HFFc6 (cell line): ENCODE measurements around the gene LRWD1. TPM values are rescaled to one million over a fixed set of nuclear protein-coding genes. Genes with fewer than 3 reads are reported as not detected.
"Not testable (repeated sequence)": the region's sequence is repeated elsewhere in the genome, so short reads cannot be mapped to it uniquely, and the experiment has no call there.

Experiments
- DNase-seq: peaks from one replicate; pipeline ENCODE4 v3.0.0-alpha.2; 2018
- H3K27ac Mint-ChIP-seq: 2 replicates; pipeline ENCODE4 v1.8.0; 2020; ENCODE audit warnings: mild to moderate bottlenecking, mixed read lengths
- H3K27me3 Mint-ChIP-seq: 2 replicates; pipeline ENCODE4 v1.8.0; 2021; ENCODE audit warnings: mild to moderate bottlenecking, moderate library complexity, mixed read lengths; ENCODE audit not compliant: insufficient read depth
- H3K36me3 Mint-ChIP-seq: 2 replicates; pipeline ENCODE4 v1.8.0; 2021; ENCODE audit warnings: low read depth, mixed read lengths
- H3K4me1 Mint-ChIP-seq: 2 replicates; pipeline ENCODE4 v1.8.0; 2020; ENCODE audit warnings: low read depth, mixed read lengths
- H3K4me3 Mint-ChIP-seq: 2 replicates; pipeline ENCODE4 v1.8.0; 2020; ENCODE audit warnings: mild to moderate bottlenecking, moderate library complexity, mixed read lengths
- H3K9me3 Mint-ChIP-seq: 2 replicates; pipeline ENCODE4 v1.8.0; 2020; ENCODE audit warnings: mild to moderate bottlenecking, mixed read lengths
- total RNA-seq, 6 experiments: library from RNA; stranded (reverse); fragmentation: NEBNext Ultra II Directional; extraction: Animal tissue kit (Norgen Biotek cat#: 25700); gene quantifications; 2 replicates in 1 of 6; 3 replicates in 5 of 6; pipeline ENCODE4 v1.2.3, GENCODE V29; 2021
- TF ChIP-seq, protein P1 (sequence below): fragments of 200-600 bp; sonication (generic); IDR thresholded peaks from 2 replicates; pipeline ENCODE4 v1.5.0; 2021; ENCODE audit warnings: antibody characterized with exemption, mild to moderate bottlenecking

LRWD1 gene
- total RNA-seq, 6 experiments from 2014 or later: 19.4 to 28.2 (median 23.0) TPM

- H3K27me3 Mint-ChIP-seq: peaks cover 4% of the 10 kb centered on the region
- H3K4me1 Mint-ChIP-seq: peaks cover 3% of the 10 kb centered on the region
- no peaks in the 10 kb centered on the region for H3K36me3 Mint-ChIP-seq
- no peaks in the 10 kb centered on the region for H3K9me3 Mint-ChIP-seq
- H3K4me3 Mint-ChIP-seq: no peak overlapping the region
- no peak for DNase-seq
- no peak overlapping the region for H3K27ac Mint-ChIP-seq
- TF ChIP-seq, protein P1, sequence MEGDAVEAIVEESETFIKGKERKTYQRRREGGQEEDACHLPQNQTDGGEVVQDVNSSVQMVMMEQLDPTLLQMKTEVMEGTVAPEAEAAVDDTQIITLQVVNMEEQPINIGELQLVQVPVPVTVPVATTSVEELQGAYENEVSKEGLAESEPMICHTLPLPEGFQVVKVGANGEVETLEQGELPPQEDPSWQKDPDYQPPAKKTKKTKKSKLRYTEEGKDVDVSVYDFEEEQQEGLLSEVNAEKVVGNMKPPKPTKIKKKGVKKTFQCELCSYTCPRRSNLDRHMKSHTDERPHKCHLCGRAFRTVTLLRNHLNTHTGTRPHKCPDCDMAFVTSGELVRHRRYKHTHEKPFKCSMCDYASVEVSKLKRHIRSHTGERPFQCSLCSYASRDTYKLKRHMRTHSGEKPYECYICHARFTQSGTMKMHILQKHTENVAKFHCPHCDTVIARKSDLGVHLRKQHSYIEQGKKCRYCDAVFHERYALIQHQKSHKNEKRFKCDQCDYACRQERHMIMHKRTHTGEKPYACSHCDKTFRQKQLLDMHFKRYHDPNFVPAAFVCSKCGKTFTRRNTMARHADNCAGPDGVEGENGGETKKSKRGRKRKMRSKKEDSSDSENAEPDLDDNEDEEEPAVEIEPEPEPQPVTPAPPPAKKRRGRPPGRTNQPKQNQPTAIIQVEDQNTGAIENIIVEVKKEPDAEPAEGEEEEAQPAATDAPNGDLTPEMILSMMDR: no peak
Observed at GRCh38 chr7:102451371-102452054, 13.3 kb upstream of the LRWD1 start.

DNA sequence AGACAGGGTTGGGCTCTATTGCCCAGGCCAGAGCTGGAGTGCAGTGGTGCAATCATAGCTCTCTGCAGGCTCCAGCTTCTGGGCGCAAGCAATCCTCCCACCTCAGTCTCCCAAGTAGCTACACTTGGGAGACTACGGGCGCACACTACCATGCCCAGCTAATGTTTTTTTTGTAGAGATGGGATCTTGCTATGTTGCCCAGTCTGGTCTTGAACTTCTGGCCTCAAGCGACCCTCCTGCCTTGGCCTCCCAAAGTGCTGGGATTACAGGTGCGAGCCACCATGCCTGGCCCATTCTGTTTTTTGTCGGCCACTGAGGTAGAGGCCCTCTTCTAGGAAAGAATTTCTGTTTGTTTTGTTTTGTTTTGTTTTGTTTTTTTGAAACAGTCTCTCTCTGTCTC lies 12.3 kb upstream of the LRWD1 start:
- H3K27ac Mint-ChIP-seq: no peak overlapping the region
- TF ChIP-seq, protein P1: no peak
- H3K4me3 Mint-ChIP-seq: no peak overlapping the region
- H3K36me3 Mint-ChIP-seq: no peaks in the 10 kb centered on the region
- peaks cover 8% of the 10 kb centered on the region for H3K4me1 Mint-ChIP-seq
- no peak for DNase-seq
- H3K9me3 Mint-ChIP-seq: no peaks in the 10 kb centered on the region
- H3K27me3 Mint-ChIP-seq: peaks cover 4% of the 10 kb centered on the region

GRCh38 chr7:102453319-102453718 lies 11.5 kb upstream of the LRWD1 start:
- H3K4me3 Mint-ChIP-seq: no peak overlapping the region
- peaks cover 4% of the 10 kb centered on the region for H3K27me3 Mint-ChIP-seq

GRCh38 chr7:102454468-102454867 lies 10.3 kb upstream of the LRWD1 start:
- DNase-seq: no peak
- peaks cover 8% of the 10 kb centered on the region for H3K4me1 Mint-ChIP-seq
- peaks cover 4% of the 10 kb centered on the region for H3K27me3 Mint-ChIP-seq
- H3K4me3 Mint-ChIP-seq: no peak overlapping the region
- TF ChIP-seq, protein P1: no peak
- H3K9me3 Mint-ChIP-seq: no peaks in the 10 kb centered on the region
- no peaks in the 10 kb centered on the region for H3K36me3 Mint-ChIP-seq
- no peak overlapping the region for H3K27ac Mint-ChIP-seq

More at GRCh38 chr7:102453319-102453718, 11.5 kb upstream of the LRWD1 start:
- peaks cover 8% of the 10 kb centered on the region for H3K4me1 Mint-ChIP-seq
- no peaks in the 10 kb centered on the region for H3K9me3 Mint-ChIP-seq
- no peak overlapping the region for H3K27ac Mint-ChIP-seq
- TF ChIP-seq, protein P1: no peak
- H3K36me3 Mint-ChIP-seq: no peaks in the 10 kb centered on the region
- no peak for DNase-seq

DNA sequence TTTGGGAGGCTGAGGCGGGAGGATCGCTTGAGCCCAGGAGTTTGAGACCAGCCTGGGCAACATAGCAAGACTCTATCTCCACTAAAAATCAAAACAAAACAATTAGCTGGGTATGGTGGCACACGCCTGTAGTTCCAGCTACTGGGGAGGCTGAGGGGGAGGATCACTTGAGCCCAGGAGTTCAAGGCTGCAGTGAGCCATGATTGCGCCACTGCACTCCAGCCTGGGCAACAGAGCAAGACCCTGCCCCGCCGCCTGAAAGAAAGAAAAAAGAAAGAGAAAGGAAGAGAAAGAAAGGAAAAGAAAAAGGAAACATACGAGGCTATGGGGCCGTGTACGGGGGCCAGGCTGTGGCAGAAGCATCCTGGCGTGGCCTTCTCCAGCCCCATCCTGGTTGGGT lies 9.9 kb upstream of the LRWD1 start:
- not testable (repeated sequence) for H3K4me3 Mint-ChIP-seq, H3K27me3 Mint-ChIP-seq, H3K4me1 Mint-ChIP-seq, H3K36me3 Mint-ChIP-seq, DNase-seq, H3K9me3 Mint-ChIP-seq, H3K27ac Mint-ChIP-seq

- Mint-ChIP-seq H3K27ac (no peak overlapping the region), H3K4me1 (peaks cover 8% of the 10 kb centered on the region)
- TF ChIP-seq, protein P1: no peak
Observed at GRCh38 chr7:102455596-102455995, 9.2 kb upstream of the LRWD1 start.

More at GRCh38 chr7:102455596-102455995, 9.2 kb upstream of the LRWD1 start:
- Mint-ChIP-seq H3K9me3 (no peaks in the 10 kb centered on the region), H3K27me3 (peaks cover 4% of the 10 kb centered on the region), H3K36me3 (no peaks in the 10 kb centered on the region), H3K4me3 (no peak overlapping the region)
- DNase-seq: no peak
